Epidermal melanocyte (primary cell): Measurements from ENCODE around the gene OR9A4.

Experiments
- DNase-seq: peaks from one replicate; pipeline ENCODE4 v3.0.0; 2011; ENCODE audit warnings: low spot score; ENCODE audit not compliant: insufficient read length

The OR9A4 gene

GRCh38 chr7:141946796-141947195 lies 30.6 kb downstream of the OR9A4 start, which contains the start of gene CLEC5A:
Gene CLEC5A (minus strand): TSS chr7:141946974. CDS start chr7:141946292, 682 bp downstream.
- no peak for DNase-seq

- DNase-seq, result no peak
These were observed 32.8 kb downstream of the OR9A4 start for GRCh38 chr7:141949021-141949420.

DNA sequence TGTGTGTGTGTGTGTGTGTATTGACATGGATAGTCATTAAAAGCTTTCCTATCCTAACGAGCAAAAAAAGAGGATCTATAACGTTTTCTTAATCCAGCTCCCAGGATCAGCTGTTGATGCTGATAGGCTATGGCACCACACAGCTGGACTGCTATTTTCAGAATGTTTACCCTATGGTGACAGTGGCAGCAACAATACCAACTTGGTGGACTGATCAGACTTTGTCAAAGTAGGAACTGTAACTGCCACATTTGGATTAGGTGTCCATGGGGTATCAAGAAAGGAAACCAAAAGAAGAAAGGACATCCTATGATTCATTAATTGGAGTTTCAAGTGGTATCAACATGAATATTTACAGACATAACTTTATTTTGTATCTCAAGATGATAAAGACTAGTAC lies 33.3 kb downstream of the OR9A4 start:
- no peak for DNase-seq

DNA sequence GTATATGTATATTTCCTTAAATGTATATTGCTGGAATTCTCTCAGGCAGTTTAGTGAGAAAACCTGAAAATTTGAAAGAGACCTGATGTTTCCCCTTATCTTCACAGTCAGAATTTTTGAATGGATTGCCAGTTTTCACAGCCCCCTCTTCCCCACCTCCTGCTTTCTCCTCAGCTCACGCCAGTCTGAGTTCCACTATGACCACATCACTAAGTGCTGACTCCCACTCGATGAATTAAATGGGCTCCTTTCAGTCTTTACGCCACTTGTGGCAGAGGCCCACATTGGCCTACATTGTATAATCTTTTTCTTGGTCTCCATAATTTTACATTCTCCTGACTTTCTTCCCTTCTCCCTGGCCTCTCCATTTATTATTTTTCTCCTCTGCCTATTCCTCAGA lies 33.7 kb downstream of the OR9A4 start:
- DNase-seq, result no peak

GRCh38 chr7:141950806-141951205 lies 34.6 kb downstream of the OR9A4 start:
- no peak for DNase-seq

DNA sequence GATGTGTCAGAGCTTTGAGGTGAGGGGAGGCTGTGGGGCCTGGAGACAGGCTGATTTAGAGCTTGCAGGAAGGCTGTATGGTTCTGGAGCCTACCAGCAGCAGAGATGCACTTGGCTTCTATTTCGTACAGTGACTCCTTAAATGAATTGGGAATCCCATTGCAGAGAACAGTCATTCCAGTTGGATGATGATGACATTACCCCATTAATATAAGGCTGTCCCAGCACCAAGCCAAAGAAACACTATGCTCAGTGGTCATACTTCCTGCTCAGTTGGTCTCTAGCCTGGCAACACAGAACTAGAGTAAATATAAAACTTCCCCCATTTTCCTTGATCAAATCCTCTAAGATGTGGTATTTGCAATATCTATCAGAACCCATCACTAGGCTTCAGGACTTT lies 36.3 kb downstream of the OR9A4 start:
- DNase-seq, result no peak

DNA sequence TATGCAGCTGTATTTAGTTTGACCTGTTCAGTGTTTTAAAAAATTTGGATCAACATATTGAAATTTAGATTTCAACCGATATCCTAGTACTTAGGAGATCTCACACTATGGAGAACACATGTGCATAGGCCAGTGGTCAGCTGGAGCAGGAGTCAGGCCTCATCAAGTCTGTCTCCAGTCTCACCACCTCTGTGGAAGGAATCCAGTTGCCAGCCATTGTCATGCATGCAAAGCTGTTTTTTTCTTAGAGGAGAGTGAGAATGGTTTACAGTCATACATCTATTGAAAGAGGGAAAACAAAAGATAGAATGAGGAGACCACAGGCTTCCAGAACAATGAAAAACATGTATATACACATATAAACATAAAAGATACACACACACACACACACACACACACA lies 38.1 kb downstream of the OR9A4 start:
- DNase-seq, result no peak

DNA sequence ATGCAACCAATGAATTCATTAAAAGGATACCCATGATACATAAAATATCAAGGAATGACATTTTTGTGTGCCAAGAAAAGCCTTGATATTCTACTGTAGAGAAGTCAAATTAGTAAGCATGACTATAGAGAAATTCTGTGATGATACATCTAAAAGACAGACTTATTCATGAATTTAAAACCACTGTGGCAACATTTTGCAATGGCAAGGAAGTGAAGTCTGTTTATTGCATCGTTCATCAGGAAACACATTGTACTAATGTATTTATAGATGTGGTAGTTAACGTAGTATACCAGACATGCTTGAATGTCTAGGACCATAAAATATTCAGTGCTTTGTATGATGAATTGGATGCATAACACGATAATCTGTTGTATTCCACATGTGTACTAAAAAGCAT lies 39.9 kb downstream of the OR9A4 start:
- no peak for DNase-seq

DNA sequence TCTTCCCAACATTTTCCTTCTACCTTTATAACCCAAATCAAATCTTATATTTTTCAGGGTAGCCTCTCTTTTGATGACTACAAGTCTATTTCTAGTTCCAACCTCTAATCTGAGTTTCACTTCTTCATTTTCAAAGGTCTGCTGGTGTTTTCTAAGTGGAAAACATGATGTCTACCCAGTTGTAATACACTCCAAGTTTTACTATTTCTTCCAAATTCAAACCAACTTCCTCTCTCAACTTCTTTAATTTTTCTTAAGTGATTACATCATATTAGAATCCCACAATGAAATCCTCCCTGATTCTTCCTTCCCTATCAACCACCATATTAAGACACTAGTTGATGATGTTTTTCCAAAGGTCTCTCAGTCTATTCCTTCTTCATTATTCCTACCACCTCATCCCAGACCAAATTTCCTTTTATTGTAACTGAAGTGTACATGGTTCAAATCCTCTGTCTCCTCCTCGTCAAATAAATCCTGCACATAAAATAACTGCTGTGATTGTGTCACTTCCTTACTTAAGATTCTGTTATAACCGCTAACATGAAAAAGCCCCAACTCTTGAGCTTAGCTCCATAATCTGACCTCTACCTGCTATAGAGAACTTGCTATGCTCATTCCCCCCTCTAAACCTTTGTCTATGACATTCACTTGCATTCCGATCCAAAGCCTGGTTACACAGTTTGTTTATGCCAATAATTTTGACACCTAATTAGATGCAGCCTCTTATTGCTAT lies 44.7 kb downstream of the OR9A4 start:
- no peak for DNase-seq
